ENCODE measurements around the gene MRPS9. TPM values are rescaled to one million over a fixed set of nuclear protein-coding genes. Genes with fewer than 3 reads are reported as not detected.

MRPS9 gene
- 10 to 100 TPM; 16.2 to 21.0 (median 18.4) TPM for total RNA-seq

- H3K27me3 ChIP-seq = no peaks in the 10 kb centered on the region
- peaks cover 0 to 3% (median 0%) of the 10 kb centered on the region in 4 donors for H3K36me3 ChIP-seq
- intact Hi-C loops (cut with DNase I) = no loop called here
- peak; percentile 75 to 79 for TF ChIP-seq POLR2AphosphoS5 (IDR thresholded peaks at IDR 0.05)
- no peak for TF ChIP-seq EP300 (IDR thresholded peaks at IDR 0.05)
- peak within 1 kb of the TSS; percentile 85 to 90 (median 88) for H3K27ac ChIP-seq (replicated peaks in 1 of 4)
- peak within 1 kb of the TSS; percentile 68 to 97 (median 74) for H3K4me3 ChIP-seq
- peaks cover 14 to 43% (median 35%) of the 10 kb centered on the region in 4 donors for H3K4me1 ChIP-seq
- under 1% methylated on average over 28 of the region's 55 CpGs for WGBS
- peak; percentile 99 for DNase-seq (ENCODE audit: extremely low spot score)
- H3K9me3 ChIP-seq = no peaks in the 10 kb centered on the region
Measured at GRCh38 chr2:105037572-105038382, at the start of gene MRPS9. Gene MRPS9 (plus strand): TSS chr2:105038069. CDS start chr2:105038093, 24 bp downstream.

- no peaks in the 10 kb centered on the region for H3K36me3 ChIP-seq
- intact Hi-C loops (cut with DNase I) = no loop called here
- no peaks in the 10 kb centered on the region for H3K27me3 ChIP-seq
- H3K9me3 ChIP-seq = peaks cover 0 to 36% (median 21%) of the 10 kb centered on the region in 4 donors
- no peak for DNase-seq (ENCODE audit: extremely low spot score)
- TF ChIP-seq POLR2AphosphoS5 (IDR thresholded peaks at IDR 0.05) = no peak
- TF ChIP-seq EP300 (IDR thresholded peaks at IDR 0.05) = no peak
- no peak for TF ChIP-seq POLR2A (IDR thresholded peaks at IDR 0.05; ENCODE audit: low read depth)
- TF ChIP-seq CTCF (IDR thresholded peaks at IDR 0.05) = no peak
- no peak overlapping the region for H3K27ac ChIP-seq (replicated peaks in 1 of 4)
- H3K4me3 ChIP-seq = no peak overlapping the region
- 54% methylated on average over 2 of the region's 2 CpGs for WGBS
- no peaks in the 10 kb centered on the region for H3K4me1 ChIP-seq
Measured at GRCh38 chr2:105005181-105005951, 32.5 kb upstream of the MRPS9 start.

- H3K9me3 ChIP-seq = peaks cover 0 to 25% (median 9%) of the 10 kb centered on the region in 4 donors
- no peaks in the 10 kb centered on the region for H3K36me3 ChIP-seq
- no peak for TF ChIP-seq POLR2AphosphoS5 (IDR thresholded peaks at IDR 0.05)
- TF ChIP-seq POLR2A (IDR thresholded peaks at IDR 0.05; ENCODE audit: low read depth) = no peak
- no peak for TF ChIP-seq CTCF (IDR thresholded peaks at IDR 0.05)
- TF ChIP-seq EP300 (IDR thresholded peaks at IDR 0.05) = no peak
- H3K4me3 ChIP-seq = no peak overlapping the region
- no peaks in the 10 kb centered on the region for H3K4me1 ChIP-seq
- H3K27me3 ChIP-seq = no peaks in the 10 kb centered on the region
- intact Hi-C loops (cut with DNase I) = no loop called here
- no peak overlapping the region for H3K27ac ChIP-seq (replicated peaks in 1 of 4)
- 85% methylated on average over 1 of the region's 1 CpG for WGBS
- no peak for DNase-seq (ENCODE audit: extremely low spot score)
Measured at GRCh38 chr2:105007367-105007766, 30.5 kb upstream of the MRPS9 start.

- no peak for DNase-seq (ENCODE audit: extremely low spot score)
- H3K27me3 ChIP-seq = no peaks in the 10 kb centered on the region
- H3K4me1 ChIP-seq = peaks cover 6 to 8% (median 7%) of the 10 kb centered on the region in 4 donors
- no peak for TF ChIP-seq CTCF (IDR thresholded peaks at IDR 0.05)
- no peak for TF ChIP-seq POLR2AphosphoS5 (IDR thresholded peaks at IDR 0.05)
- no peak for TF ChIP-seq POLR2A (IDR thresholded peaks at IDR 0.05; ENCODE audit: low read depth)
- no peak for TF ChIP-seq EP300 (IDR thresholded peaks at IDR 0.05)
- intact Hi-C loops (cut with DNase I) = no loop called here
- no peak overlapping the region for H3K27ac ChIP-seq (replicated peaks in 1 of 4)
- no peaks in the 10 kb centered on the region for H3K9me3 ChIP-seq
- 88% methylated on average over 1 of the region's 1 CpG for WGBS
- H3K36me3 ChIP-seq = no peaks in the 10 kb centered on the region
- no peak overlapping the region for H3K4me3 ChIP-seq
Measured at GRCh38 chr2:105032476-105032875, 5.4 kb upstream of the MRPS9 start.

- TF ChIP-seq CTCF (IDR thresholded peaks at IDR 0.05) = no peak
- TF ChIP-seq POLR2A (IDR thresholded peaks at IDR 0.05; ENCODE audit: low read depth) = no peak
- TF ChIP-seq POLR2AphosphoS5 (IDR thresholded peaks at IDR 0.05) = no peak
- no peak for TF ChIP-seq EP300 (IDR thresholded peaks at IDR 0.05)
- Histone ChIP-seq H3K27ac (replicated peaks in 1 of 4) (no peak overlapping the region), H3K4me1 (peaks cover 14 to 17% (median 15%) of the 10 kb centered on the region in 4 donors), H3K27me3 (no peaks in the 10 kb centered on the region), H3K9me3 (no peaks in the 10 kb centered on the region), H3K36me3 (no peaks in the 10 kb centered on the region), H3K4me3 (no peak overlapping the region)
- 100% methylated on average over 1 of the region's 1 CpG for WGBS
- no peak for DNase-seq (ENCODE audit: extremely low spot score)
- intact Hi-C loops (cut with DNase I) = no loop called here
Measured at GRCh38 chr2:105034170-105034569, 3.7 kb upstream of the MRPS9 start.

Data from esophagus muscularis mucosa (tissue), 4 donors.